GM06990 (cell line): ENCODE measurements around the gene LAMA2.

Experiments used
- DNase-seq: peaks from one replicate; pipeline ENCODE4 v3.0.0-alpha.2; 2011; ENCODE audit not compliant: insufficient read length; ENCODE audit errors: extremely low read depth
- H3K27me3 ChIP-seq: replicated peaks from 2 replicates; pipeline ENCODE4 v1.6.0; 2011; ENCODE audit warnings: low read length; ENCODE audit not compliant: control insufficient read depth, insufficient read depth
- H3K36me3 ChIP-seq: 2 replicates; pipeline ENCODE4 v1.5.1; 2011; ENCODE audit warnings: low read length; ENCODE audit not compliant: control insufficient read depth, insufficient read depth
- H3K4me3 ChIP-seq: replicated peaks from 2 replicates; pipeline ENCODE4 v1.5.1; 2011; ENCODE audit warnings: low read depth, mild to moderate bottlenecking, control low read depth, low read length
- TF ChIP-seq, protein P1 (sequence below): IDR thresholded peaks from 2 replicates; pipeline ENCODE4 v1.5.1; 2011; ENCODE audit warnings: low read length, control low read depth, mild to moderate bottlenecking, inconsistent platforms; ENCODE audit not compliant: insufficient read depth, poor library complexity, severe bottlenecking

The LAMA2 gene

DNA sequence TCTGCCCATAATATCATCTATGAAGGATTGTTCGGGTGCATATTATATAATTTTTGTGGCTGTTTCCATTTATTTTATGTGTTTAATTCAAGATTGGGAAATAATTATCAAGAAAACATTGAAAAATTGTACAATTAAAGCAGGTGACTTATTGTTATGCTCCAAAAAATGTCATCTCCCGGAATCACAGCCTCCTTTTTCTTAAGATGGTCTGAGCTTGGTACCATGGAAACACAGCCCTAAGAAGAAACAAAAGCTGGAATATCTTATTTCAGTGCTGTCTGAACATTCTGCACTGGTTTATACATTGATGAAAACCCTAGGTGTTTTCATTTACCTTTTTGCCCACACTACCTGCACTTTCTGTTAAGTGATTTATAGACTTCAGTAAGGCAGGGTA, 459.9 kb downstream of the LAMA2 start:
- DNase-seq: no peak
- H3K4me3 ChIP-seq: no peak overlapping the region
- TF ChIP-seq, protein P1, sequence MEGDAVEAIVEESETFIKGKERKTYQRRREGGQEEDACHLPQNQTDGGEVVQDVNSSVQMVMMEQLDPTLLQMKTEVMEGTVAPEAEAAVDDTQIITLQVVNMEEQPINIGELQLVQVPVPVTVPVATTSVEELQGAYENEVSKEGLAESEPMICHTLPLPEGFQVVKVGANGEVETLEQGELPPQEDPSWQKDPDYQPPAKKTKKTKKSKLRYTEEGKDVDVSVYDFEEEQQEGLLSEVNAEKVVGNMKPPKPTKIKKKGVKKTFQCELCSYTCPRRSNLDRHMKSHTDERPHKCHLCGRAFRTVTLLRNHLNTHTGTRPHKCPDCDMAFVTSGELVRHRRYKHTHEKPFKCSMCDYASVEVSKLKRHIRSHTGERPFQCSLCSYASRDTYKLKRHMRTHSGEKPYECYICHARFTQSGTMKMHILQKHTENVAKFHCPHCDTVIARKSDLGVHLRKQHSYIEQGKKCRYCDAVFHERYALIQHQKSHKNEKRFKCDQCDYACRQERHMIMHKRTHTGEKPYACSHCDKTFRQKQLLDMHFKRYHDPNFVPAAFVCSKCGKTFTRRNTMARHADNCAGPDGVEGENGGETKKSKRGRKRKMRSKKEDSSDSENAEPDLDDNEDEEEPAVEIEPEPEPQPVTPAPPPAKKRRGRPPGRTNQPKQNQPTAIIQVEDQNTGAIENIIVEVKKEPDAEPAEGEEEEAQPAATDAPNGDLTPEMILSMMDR: no peak
- no peaks in the 10 kb centered on the region for H3K36me3 ChIP-seq
- no peaks in the 10 kb centered on the region for H3K27me3 ChIP-seq

DNA sequence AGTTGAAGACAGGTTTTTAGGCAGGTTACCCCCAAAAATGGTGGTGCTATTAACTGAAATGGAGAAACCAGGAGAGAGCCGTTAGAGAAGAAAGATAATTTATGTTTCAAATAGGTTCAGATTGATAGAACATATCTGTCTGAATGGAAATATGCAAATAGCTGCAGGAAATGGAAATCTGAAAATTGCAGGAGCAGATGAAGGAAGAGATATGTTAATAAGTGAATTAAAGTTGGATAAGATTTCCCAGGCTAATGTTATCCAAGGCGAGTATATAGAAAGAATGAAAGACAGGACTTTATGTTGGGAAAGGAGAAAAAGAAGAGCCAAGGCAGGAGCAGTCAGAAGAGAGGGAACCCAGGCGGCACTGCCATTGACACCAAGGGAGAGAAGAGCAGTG, 461.4 kb downstream of the LAMA2 start:
- DNase-seq: no peak
- TF ChIP-seq, protein P1: no peak
- H3K4me3 ChIP-seq: no peak overlapping the region
- H3K27me3 ChIP-seq: no peaks in the 10 kb centered on the region
- no peaks in the 10 kb centered on the region for H3K36me3 ChIP-seq

DNA sequence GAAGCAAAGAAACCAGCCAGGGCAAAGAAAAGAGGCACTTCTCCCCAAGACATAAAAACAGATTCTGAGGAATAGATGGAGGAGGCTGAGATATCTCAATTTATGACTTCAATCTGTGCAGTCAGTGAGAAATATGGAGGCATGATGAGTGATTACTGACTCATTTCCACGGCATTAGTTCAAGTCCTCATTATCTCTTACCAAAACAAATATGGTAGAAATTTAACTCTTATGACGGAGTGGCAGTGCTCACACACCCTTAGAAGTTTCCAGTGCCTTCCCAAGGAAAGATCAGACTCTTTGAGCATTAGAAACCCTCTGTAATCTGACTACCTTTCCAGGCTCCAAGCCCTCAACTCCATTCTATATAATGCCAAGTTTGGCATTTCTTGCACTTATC, 463.0 kb downstream of the LAMA2 start:
- no peak for DNase-seq
- no peaks in the 10 kb centered on the region for H3K27me3 ChIP-seq
- H3K36me3 ChIP-seq: no peaks in the 10 kb centered on the region
- TF ChIP-seq, protein P1: no peak
- H3K4me3 ChIP-seq: no peak overlapping the region

DNA sequence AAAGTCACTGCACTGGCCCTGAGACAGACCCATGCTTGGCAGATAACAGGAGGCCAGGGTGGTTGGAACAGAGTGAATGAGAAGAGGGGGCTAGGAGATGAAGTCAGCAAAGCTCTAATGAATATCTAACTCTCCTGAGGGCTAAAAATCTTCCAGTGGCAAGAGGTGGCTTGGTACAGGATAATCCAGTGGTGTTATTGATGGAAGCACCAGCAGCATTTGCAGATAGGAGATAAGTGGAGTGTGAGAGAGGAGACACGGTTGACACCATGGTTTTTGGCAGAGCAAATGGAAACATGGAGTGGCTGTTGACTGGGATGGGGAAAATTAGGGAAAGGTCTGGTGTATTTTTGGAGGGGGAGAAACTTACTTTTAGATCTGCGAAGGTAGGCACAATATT, 464.0 kb downstream of the LAMA2 start:
- TF ChIP-seq, protein P1: no peak
- H3K4me3 ChIP-seq: no peak overlapping the region
- DNase-seq: no peak

DNA sequence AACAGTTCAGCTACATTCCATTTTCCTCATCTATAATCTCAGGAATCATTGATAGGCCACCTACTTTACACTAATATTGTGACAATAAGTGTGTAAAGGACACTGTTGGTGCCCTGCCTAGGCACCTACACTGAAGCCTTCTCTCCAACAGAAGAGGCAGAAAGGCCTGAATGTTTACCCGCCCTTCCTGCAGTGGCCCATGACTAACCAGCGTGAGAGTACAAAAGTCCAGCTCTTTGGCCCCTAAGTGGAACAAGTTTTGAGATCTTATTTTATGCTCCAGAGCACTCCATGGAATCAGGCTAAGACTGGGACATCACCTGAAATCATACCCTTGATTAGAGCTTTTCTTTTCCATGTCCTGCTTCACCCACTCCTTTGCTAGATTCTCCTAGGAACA, 467.3 kb downstream of the LAMA2 start:
- Histone ChIP-seq H3K4me3 (no peak overlapping the region), H3K36me3 (no peaks in the 10 kb centered on the region), H3K27me3 (no peaks in the 10 kb centered on the region)
- TF ChIP-seq, protein P1: no peak
- DNase-seq: no peak

More for the DNA sequence above, 464.0 kb downstream of the LAMA2 start:
- Histone ChIP-seq H3K36me3 (no peaks in the 10 kb centered on the region), H3K27me3 (no peaks in the 10 kb centered on the region)

DNA sequence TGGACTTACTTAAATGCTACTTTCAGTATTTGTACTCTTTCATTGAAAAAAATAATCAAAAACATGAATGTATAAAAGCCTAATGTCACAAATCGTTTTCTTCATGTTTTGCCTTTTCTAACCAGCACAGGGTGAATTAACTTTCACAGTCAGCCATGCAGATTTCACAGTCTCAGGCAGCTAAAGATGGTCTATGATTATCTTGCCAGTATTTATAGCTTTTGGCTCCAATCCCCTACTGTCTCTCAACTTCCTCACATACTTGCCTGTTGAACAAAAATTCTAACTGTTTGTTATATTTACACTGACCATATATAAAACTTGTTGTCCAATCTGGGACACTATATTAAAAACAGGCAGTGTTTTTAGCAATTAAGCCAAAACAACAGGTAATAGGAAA, 468.9 kb downstream of the LAMA2 start:
- TF ChIP-seq, protein P1: no peak
- no peak overlapping the region for H3K4me3 ChIP-seq
- DNase-seq: no peak
- H3K36me3 ChIP-seq: no peaks in the 10 kb centered on the region
- no peaks in the 10 kb centered on the region for H3K27me3 ChIP-seq
